ENCODE data around the gene PSRC1. TPM values are rescaled to one million over a fixed set of nuclear protein-coding genes. Genes with fewer than 3 reads are reported as not detected.

PSRC1 gene
- total RNA-seq, 3 donors from 2014 or later, result 4.2 to 5.9 (median 4.3) TPM

- Histone ChIP-seq H3K4me3 (peak overlapping the region in 1 of 3 donors; percentile 1), H3K36me3 (peaks cover 6% of the 10 kb centered on the region), H3K27me3 (no peaks in the 10 kb centered on the region), H3K4me1 (no peaks in the 10 kb centered on the region), H3K27ac (peak overlapping the region in 1 of 2 donors; percentile 66), H3K9me3 (no peaks in the 10 kb centered on the region)
- DNase-seq (ENCODE audit: low spot score in 2 of 2), result no peak
- intact Hi-C loops (cut with DNase I; ENCODE audit: low total_unique reads), result no loop called here
- TF ChIP-seq POLR2A (IDR thresholded peaks at IDR 0.05) (no peak), POLR2AphosphoS5 (IDR thresholded peaks at IDR 0.05) (no peak)
- TF ChIP-seq, protein P1, sequence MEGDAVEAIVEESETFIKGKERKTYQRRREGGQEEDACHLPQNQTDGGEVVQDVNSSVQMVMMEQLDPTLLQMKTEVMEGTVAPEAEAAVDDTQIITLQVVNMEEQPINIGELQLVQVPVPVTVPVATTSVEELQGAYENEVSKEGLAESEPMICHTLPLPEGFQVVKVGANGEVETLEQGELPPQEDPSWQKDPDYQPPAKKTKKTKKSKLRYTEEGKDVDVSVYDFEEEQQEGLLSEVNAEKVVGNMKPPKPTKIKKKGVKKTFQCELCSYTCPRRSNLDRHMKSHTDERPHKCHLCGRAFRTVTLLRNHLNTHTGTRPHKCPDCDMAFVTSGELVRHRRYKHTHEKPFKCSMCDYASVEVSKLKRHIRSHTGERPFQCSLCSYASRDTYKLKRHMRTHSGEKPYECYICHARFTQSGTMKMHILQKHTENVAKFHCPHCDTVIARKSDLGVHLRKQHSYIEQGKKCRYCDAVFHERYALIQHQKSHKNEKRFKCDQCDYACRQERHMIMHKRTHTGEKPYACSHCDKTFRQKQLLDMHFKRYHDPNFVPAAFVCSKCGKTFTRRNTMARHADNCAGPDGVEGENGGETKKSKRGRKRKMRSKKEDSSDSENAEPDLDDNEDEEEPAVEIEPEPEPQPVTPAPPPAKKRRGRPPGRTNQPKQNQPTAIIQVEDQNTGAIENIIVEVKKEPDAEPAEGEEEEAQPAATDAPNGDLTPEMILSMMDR (IDR thresholded peaks at IDR 0.05), result no peak
Observed at GRCh38 chr1:109242387-109242786, 40.6 kb downstream of the PSRC1 start.

- no peak for DNase-seq (ENCODE audit: low spot score in 2 of 2)
Observed at GRCh38 chr1:109241841-109242345, 41.1 kb downstream of the PSRC1 start.

DNA sequence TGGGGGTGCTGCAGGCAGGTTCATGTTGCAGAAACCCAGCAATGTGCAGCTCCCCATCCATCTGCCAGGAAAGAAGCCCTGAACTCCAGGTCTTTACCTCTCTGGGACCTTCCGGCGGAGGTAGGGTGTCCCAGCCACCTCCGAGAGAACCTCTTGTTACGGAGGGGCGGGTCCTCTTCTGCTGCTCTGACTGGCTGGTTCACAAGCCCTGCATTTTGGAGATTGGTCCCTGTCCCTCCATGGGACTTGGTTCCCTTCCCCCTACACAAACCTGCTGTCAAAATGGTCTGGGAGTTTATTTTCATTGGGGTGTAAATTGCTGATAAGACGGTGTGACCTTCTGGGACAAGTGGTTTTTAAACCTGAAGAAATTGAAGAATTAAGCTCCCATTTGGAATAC is 41.6 kb downstream of the PSRC1 start:
- intact Hi-C loops (cut with DNase I; ENCODE audit: low total_unique reads), result no loop called here
- peaks cover 6% of the 10 kb centered on the region for H3K36me3 ChIP-seq
- peak overlapping the region in 1 of 3 donors; percentile 43 for H3K4me3 ChIP-seq
- H3K4me1 ChIP-seq, result no peaks in the 10 kb centered on the region
- no peaks in the 10 kb centered on the region for H3K9me3 ChIP-seq
- DNase-seq (ENCODE audit: low spot score in 2 of 2), result no peak
- no peaks in the 10 kb centered on the region for H3K27me3 ChIP-seq
- no peak overlapping the region for H3K27ac ChIP-seq
- no peak for TF ChIP-seq POLR2A (IDR thresholded peaks at IDR 0.05)

More at GRCh38 chr1:109241841-109242345, 41.1 kb downstream of the PSRC1 start:
- peak overlapping the region in 1 of 2 donors; percentile 66 for H3K27ac ChIP-seq
- H3K4me3 ChIP-seq, result peak overlapping the region in 1 of 3 donors; percentile 1
- intact Hi-C loops (cut with DNase I; ENCODE audit: low total_unique reads), result no loop called here
- H3K36me3 ChIP-seq, result peaks cover 6% of the 10 kb centered on the region
- H3K27me3 ChIP-seq, result no peaks in the 10 kb centered on the region
- no peaks in the 10 kb centered on the region for H3K4me1 ChIP-seq
- H3K9me3 ChIP-seq, result no peaks in the 10 kb centered on the region
- TF ChIP-seq, protein P1 (IDR thresholded peaks at IDR 0.05), result no peak
- TF ChIP-seq POLR2A (IDR thresholded peaks at IDR 0.05) (no peak), POLR2AphosphoS5 (IDR thresholded peaks at IDR 0.05) (no peak)

DNA sequence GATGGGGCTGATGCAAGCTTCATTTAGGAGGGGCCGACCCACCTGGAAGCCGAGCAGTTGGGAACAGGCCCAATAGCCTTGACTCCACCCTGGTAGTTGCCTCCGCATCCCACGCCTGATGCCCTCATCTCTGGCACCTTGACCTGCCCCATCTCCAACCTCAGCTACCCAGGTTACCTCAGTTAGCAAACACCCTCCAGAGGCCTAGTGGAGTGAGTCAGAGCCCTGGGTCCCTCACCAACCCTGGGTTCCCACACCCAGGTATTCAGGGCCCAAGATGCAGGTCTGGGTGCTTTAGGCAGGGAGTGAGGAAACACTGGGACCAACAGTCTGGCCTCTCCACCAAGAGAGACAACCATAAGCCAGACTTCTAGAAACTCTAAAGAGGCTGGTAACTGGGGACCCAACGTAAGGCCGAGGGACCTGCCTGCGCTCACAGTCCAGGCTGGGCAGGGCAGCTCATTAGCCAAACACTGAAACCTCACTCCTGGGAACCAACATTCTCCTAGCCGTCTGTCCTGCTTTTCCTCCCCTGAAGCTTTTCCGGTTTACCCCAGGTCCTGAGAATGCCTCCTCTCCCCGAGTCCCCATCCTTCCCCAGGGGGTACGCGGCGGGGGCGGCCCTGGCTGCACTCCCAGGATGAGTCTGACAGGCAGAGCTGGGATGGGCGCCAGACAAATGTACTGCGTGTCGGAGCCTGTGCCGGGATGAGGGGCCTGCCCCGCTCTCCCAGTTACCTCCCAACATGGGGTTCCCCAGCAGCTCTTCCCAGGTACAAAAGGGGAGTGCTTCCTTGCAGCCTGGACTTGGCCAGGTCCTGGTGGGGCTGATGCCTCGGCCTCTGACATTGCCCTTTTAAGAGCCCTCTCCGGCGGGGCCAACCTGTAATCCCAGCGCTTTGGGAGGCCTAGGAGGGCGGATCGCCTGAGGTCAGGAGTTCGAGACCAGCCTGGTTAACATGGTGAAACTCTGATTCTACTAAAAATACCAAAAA is 42.5 kb downstream of the PSRC1 start:
- H3K4me3 ChIP-seq, result peak overlapping the region in 2 of 3 donors; percentile 2 to 43
- TF ChIP-seq POLR2A (IDR thresholded peaks at IDR 0.05), result no peak
- TF ChIP-seq POLR2AphosphoS5 (IDR thresholded peaks at IDR 0.05), result peak; percentile 40 to 62 (median 56)
- TF ChIP-seq, protein P1 (IDR thresholded peaks at IDR 0.05), result no peak

GRCh38 chr1:109239409-109240068 is 43.4 kb downstream of the PSRC1 start:
- Histone ChIP-seq H3K4me1 (no peaks in the 10 kb centered on the region), H3K9me3 (no peaks in the 10 kb centered on the region), H3K27me3 (no peaks in the 10 kb centered on the region), H3K4me3 (no peak overlapping the region), H3K27ac (peak overlapping the region; percentile 76 to 78), H3K36me3 (peaks cover 18% of the 10 kb centered on the region)
- no peak for DNase-seq (ENCODE audit: low spot score in 2 of 2)
- TF ChIP-seq, protein P1 (IDR thresholded peaks at IDR 0.05), result peak in 2 of 3 donors; percentile 35 to 46
- TF ChIP-seq POLR2A (IDR thresholded peaks at IDR 0.05) (no peak), POLR2AphosphoS5 (IDR thresholded peaks at IDR 0.05) (no peak)
- intact Hi-C loops (cut with DNase I; ENCODE audit: low total_unique reads), result no loop called here

More for the DNA sequence above, 42.5 kb downstream of the PSRC1 start:
- intact Hi-C loops (cut with DNase I; ENCODE audit: low total_unique reads), result no loop called here
- Histone ChIP-seq H3K9me3 (no peaks in the 10 kb centered on the region), H3K36me3 (peaks cover 14% of the 10 kb centered on the region), H3K27ac (peak overlapping the region; percentile 76 to 78), H3K4me1 (no peaks in the 10 kb centered on the region), H3K27me3 (no peaks in the 10 kb centered on the region)
- DNase-seq (ENCODE audit: low spot score in 2 of 2), result peak; percentile 80 to 85
